Aorta (tissue), 5 donors: ENCODE data around the gene CDK5. TPM values are rescaled to one million over a fixed set of nuclear protein-coding genes. Genes with fewer than 3 reads are reported as not detected.

Experiments used
- ATAC-seq: fragments of 200-7000 bp; cut with Tn5 transposase; one replicate; pipeline ENCODE4 v1.9.1; 2022; ENCODE audit warnings: moderate library complexity; ENCODE audit not compliant: low FRiP score
- DNase-seq, 2 donors: peaks; one replicate each; pipeline ENCODE4 v3.0.0-alpha.2; 2020
- H3K27ac ChIP-seq, 2 donors: one replicate each; pipeline ENCODE4 v1.5.1; 2013; ENCODE audit warnings: low read length in 2 of 2, mild to moderate bottlenecking in 2 of 2, moderate library complexity in 2 of 2, control low read depth in 1 of 2, inconsistent platforms in 1 of 2, low read depth in 1 of 2
- H3K27me3 ChIP-seq, 2 donors: one replicate each; pipeline ENCODE4 v1.6.1; 2013; ENCODE audit warnings: control low read depth in 1 of 2, low read length in 1 of 2, mild to moderate bottlenecking in 1 of 2, moderate library complexity in 1 of 2; ENCODE audit not compliant: insufficient read depth in 2 of 2, control insufficient read depth in 1 of 2
- H3K36me3 ChIP-seq, 2 donors: one replicate each; pipeline ENCODE4 v1.6.1; 2013; ENCODE audit warnings: control low read depth in 1 of 2, low read length in 1 of 2, mild to moderate bottlenecking in 1 of 2; ENCODE audit not compliant: insufficient read depth in 2 of 2, control insufficient read depth in 1 of 2
- H3K4me1 ChIP-seq, 2 donors: one replicate each; pipeline ENCODE4 v1.6.1; 2013; ENCODE audit warnings: low read length in 2 of 2, control low read depth in 1 of 2, mild to moderate bottlenecking in 1 of 2, moderate library complexity in 1 of 2; ENCODE audit not compliant: insufficient read depth in 2 of 2, control insufficient read depth in 1 of 2
- H3K4me3 ChIP-seq, 2 donors: one replicate each; pipeline ENCODE4 v1.5.1; 2013; ENCODE audit warnings: low read length in 2 of 2, control low read depth in 1 of 2, mild to moderate bottlenecking in 1 of 2
- H3K9me3 ChIP-seq: one replicate; pipeline ENCODE4 v1.6.1; 2013; ENCODE audit warnings: mild to moderate bottlenecking, low read length; ENCODE audit not compliant: control insufficient read depth
- WGBS, 2 donors: extraction: QIAGEN DNeasy Blood & Tissue Kit; methylation state at CpG; one replicate each; pipeline ENCODE4 v1.1.7; 2013; 5-methylcytosine and 5-hydroxymethylcytosine counted together
- intact Hi-C, 2 donors: fragments of 100-400 bp; cut with DNase I; formaldehyde crosslinking; loops; one replicate each; pipeline versions ENCODE4 v1.14.2 to v1.15.0; 2022
- polyA plus RNA-seq, 2 donors: library from polyadenylated mRNA; stranded (reverse); fragments of 200-250 nt; gene quantifications; one replicate each; pipeline ENCODE4 v1.2.3, GENCODE V29; 2013
- total RNA-seq, 2 donors: library from RNA; stranded (reverse); fragmentation: NEBNext Ultra II Directional; extraction: Animal tissue kit (Norgen Biotek cat#: 25700); gene quantifications; one replicate each; pipeline ENCODE4 v1.2.1, GENCODE V29; 2021
- donor health status: healthy with polysubstance abuse.
- donor health status: Bipolar disorder and iron deficiency.
- donor health status: DM: no; HTN: no; CAD: no.
- donor health status: DM: no; HTN: no; CAD: no.
- donor health status: DM: yes; HTN: yes; CAD: no.

The CDK5 gene
- total and polyA plus RNA-seq, 4 donors, result 4.1 to 8.9 (median 6.3) TPM

- intact Hi-C loops, result no loop called here
- Histone ChIP-seq H3K4me3 (no peak overlapping the region), H3K27me3 (no peaks in the 10 kb centered on the region), H3K9me3 (no peaks in the 10 kb centered on the region), H3K36me3 (peaks cover 3 to 11% of the 10 kb centered on the region in 2 donors), H3K4me1 (no peaks in the 10 kb centered on the region), H3K27ac (no peak overlapping the region)
- DNase-seq (no peak), ATAC-seq (no peak)
- WGBS, 2 donors, result 78 to 80% methylated on average over 12 of the region's 12 CpGs
Measured at GRCh38 chr7:151068069-151068773, 10.5 kb upstream of the CDK5 start.

- H3K27me3 ChIP-seq, result no peaks in the 10 kb centered on the region
Measured at GRCh38 chr7:151066273-151066974, 8.7 kb upstream of the CDK5 start.

GRCh38 chr7:151065516-151065915 lies 7.8 kb upstream of the CDK5 start:
- WGBS, 2 donors, result 84 to 86% methylated on average over 14 of the region's 14 CpGs
- DNase-seq (no peak), ATAC-seq (no peak)
- Histone ChIP-seq H3K4me1 (no peaks in the 10 kb centered on the region), H3K9me3 (no peaks in the 10 kb centered on the region), H3K27ac (no peak overlapping the region), H3K27me3 (no peaks in the 10 kb centered on the region), H3K4me3 (no peak overlapping the region), H3K36me3 (peaks cover 2 to 11% of the 10 kb centered on the region in 2 donors)
- intact Hi-C loops, result no loop called here

More at GRCh38 chr7:151066273-151066974, 8.7 kb upstream of the CDK5 start:
- no peaks in the 10 kb centered on the region for H3K4me1 ChIP-seq
- intact Hi-C loops, result no loop called here
- peaks cover 3 to 11% of the 10 kb centered on the region in 2 donors for H3K36me3 ChIP-seq
- no peak for DNase-seq
- H3K27ac ChIP-seq, result no peak overlapping the region
- ATAC-seq, result no peak
- H3K9me3 ChIP-seq, result no peaks in the 10 kb centered on the region
- 89% methylated on average over 34 to 39 of the region's 39 CpGs for WGBS, 2 donors
- no peak overlapping the region for H3K4me3 ChIP-seq

GRCh38 chr7:151064993-151065392 lies 7.3 kb upstream of the CDK5 start:
- H3K27ac ChIP-seq, result no peak overlapping the region
- no peaks in the 10 kb centered on the region for H3K27me3 ChIP-seq
- H3K4me3 ChIP-seq, result no peak overlapping the region
- peaks cover 2 to 8% of the 10 kb centered on the region in 2 donors for H3K36me3 ChIP-seq
- WGBS, 2 donors, result 86 to 88% methylated on average over 6 of the region's 6 CpGs
- H3K9me3 ChIP-seq, result no peaks in the 10 kb centered on the region
- intact Hi-C loops, result no loop called here
- no peaks in the 10 kb centered on the region for H3K4me1 ChIP-seq
- DNase-seq, result no peak
- ATAC-seq, result no peak

- 92 to 93% methylated on average over 17 to 18 of the region's 18 CpGs for WGBS, 2 donors
- no peaks in the 10 kb centered on the region for H3K9me3 ChIP-seq
- no peak overlapping the region for H3K4me3 ChIP-seq
- ATAC-seq, result no peak
- intact Hi-C loops, result no loop called here
- no peak overlapping the region for H3K27ac ChIP-seq
- peaks cover 2 to 8% of the 10 kb centered on the region in 2 donors for H3K36me3 ChIP-seq
- H3K4me1 ChIP-seq, result no peaks in the 10 kb centered on the region
- no peak for DNase-seq
- no peaks in the 10 kb centered on the region for H3K27me3 ChIP-seq
Measured at GRCh38 chr7:151064454-151064853, 6.8 kb upstream of the CDK5 start.

GRCh38 chr7:151063212-151063561 lies 5.5 kb upstream of the CDK5 start:
- no peak for ATAC-seq
- no peak overlapping the region for H3K27ac ChIP-seq
- H3K36me3 ChIP-seq, result peaks cover 2 to 8% of the 10 kb centered on the region in 2 donors

GRCh38 chr7:151062399-151063211 lies 4.9 kb upstream of the CDK5 start:
- DNase-seq, result peak in 1 of 2 donors; percentile 89
- intact Hi-C loops, result no loop called here
- H3K4me3 ChIP-seq, result no peak overlapping the region
- peaks cover 2 to 4% of the 10 kb centered on the region in 2 donors for H3K36me3 ChIP-seq
- peak overlapping the region in 1 of 2 donors; percentile 23 for H3K27ac ChIP-seq
- ATAC-seq, result no peak
- no peaks in the 10 kb centered on the region for H3K4me1 ChIP-seq
- no peaks in the 10 kb centered on the region for H3K9me3 ChIP-seq
- WGBS, 2 donors, result 21 to 24% methylated on average over 38 to 43 of the region's 43 CpGs
- H3K27me3 ChIP-seq, result no peaks in the 10 kb centered on the region

More at GRCh38 chr7:151063212-151063561, 5.5 kb upstream of the CDK5 start:
- 7 to 22% methylated on average over 11 of the region's 11 CpGs for WGBS, 2 donors
- Histone ChIP-seq H3K9me3 (no peaks in the 10 kb centered on the region), H3K4me1 (no peaks in the 10 kb centered on the region), H3K27me3 (no peaks in the 10 kb centered on the region), H3K4me3 (no peak overlapping the region)
- DNase-seq, result no peak
- intact Hi-C loops, result no loop called here

- Histone ChIP-seq H3K9me3 (no peaks in the 10 kb centered on the region), H3K36me3 (no peaks in the 10 kb centered on the region), H3K27ac (no peak overlapping the region), H3K4me3 (no peak overlapping the region), H3K4me1 (no peaks in the 10 kb centered on the region), H3K27me3 (no peaks in the 10 kb centered on the region)
- ATAC-seq (no peak), DNase-seq (no peak)
- intact Hi-C loops, result no loop called here
- 51 to 62% methylated on average over 10 to 11 of the region's 11 CpGs for WGBS, 2 donors
Measured at GRCh38 chr7:151062111-151062398, 4.4 kb upstream of the CDK5 start.
